ENCODE measurements around the gene DDR2.

DNA sequence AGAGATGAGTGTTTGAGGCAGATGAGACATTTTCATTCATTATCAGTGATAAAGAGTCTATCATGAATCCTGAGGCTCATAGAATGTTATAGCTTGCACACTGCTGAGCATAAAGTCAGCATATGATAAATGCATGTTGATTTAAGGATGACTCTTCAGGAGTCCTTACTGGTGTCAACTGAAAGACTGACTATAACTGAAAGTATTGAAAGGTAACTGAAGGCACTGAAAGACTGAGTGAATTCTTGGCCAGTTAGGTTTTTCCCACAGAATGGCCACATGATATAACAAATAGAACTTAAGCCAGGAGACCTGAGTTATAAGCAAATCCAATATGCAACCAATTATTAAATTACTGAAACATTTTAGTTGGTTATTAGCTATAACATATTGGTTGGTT lies 89.2 kb downstream of the DDR2 start:
- TF ChIP-seq, protein P1, sequence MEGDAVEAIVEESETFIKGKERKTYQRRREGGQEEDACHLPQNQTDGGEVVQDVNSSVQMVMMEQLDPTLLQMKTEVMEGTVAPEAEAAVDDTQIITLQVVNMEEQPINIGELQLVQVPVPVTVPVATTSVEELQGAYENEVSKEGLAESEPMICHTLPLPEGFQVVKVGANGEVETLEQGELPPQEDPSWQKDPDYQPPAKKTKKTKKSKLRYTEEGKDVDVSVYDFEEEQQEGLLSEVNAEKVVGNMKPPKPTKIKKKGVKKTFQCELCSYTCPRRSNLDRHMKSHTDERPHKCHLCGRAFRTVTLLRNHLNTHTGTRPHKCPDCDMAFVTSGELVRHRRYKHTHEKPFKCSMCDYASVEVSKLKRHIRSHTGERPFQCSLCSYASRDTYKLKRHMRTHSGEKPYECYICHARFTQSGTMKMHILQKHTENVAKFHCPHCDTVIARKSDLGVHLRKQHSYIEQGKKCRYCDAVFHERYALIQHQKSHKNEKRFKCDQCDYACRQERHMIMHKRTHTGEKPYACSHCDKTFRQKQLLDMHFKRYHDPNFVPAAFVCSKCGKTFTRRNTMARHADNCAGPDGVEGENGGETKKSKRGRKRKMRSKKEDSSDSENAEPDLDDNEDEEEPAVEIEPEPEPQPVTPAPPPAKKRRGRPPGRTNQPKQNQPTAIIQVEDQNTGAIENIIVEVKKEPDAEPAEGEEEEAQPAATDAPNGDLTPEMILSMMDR (IDR thresholded peaks at IDR 0.05), result no peak
- TF ChIP-seq POLR2A (IDR thresholded peaks at IDR 0.05), result no peak
